Neural cell (in vitro differentiated cells): ENCODE data around the gene MT4. TPM values are rescaled to one million over a fixed set of nuclear protein-coding genes. Genes with fewer than 3 reads are reported as not detected.

Experiments used
- H2AFZ ChIP-seq: fragments of 200-600, 300-800 bp; sonication (generic), shearing (Covaris generic); 2 replicates; pipeline ENCODE4 v1.6.0; 2014; ENCODE audit warnings: low read depth, mild to moderate bottlenecking, antibody characterized with exemption, low read length, moderate library complexity
- H3F3A ChIP-seq: fragments of 200-600 bp; shearing (Covaris generic); 2 replicates; pipeline ENCODE4 v1.6.1; 2016; ENCODE audit warnings: mild to moderate bottlenecking, moderate library complexity, mixed read lengths, antibody characterized with exemption, low read length; ENCODE audit not compliant: insufficient read depth, poor library complexity, severe bottlenecking
- H3K27ac ChIP-seq: fragments of 200-600, 300-800 bp; sonication (generic), shearing (Covaris generic); 2 replicates; pipeline ENCODE4 v1.5.1; 2014; ENCODE audit warnings: mild to moderate bottlenecking, low read length, moderate library complexity
- H3K27me3 ChIP-seq: fragments of 300-800, 200-600 bp; sonication (generic), shearing (Covaris generic); 2 replicates; pipeline ENCODE4 v1.6.0; 2014; ENCODE audit warnings: mild to moderate bottlenecking, low read depth, low read length, moderate library complexity; ENCODE audit not compliant: insufficient read depth
- H3K36me3 ChIP-seq: fragments of 300-800, 200-600 bp; sonication (generic), shearing (Covaris generic); 2 replicates; pipeline ENCODE4 v1.5.1; 2014; ENCODE audit warnings: mild to moderate bottlenecking, antibody characterized with exemption, low read length, moderate library complexity; ENCODE audit not compliant: insufficient read depth
- H3K4me2 ChIP-seq: fragments of 300-800, 200-600 bp; sonication (generic), shearing (Covaris generic); 2 replicates; pipeline ENCODE4 v1.6.0; 2014; ENCODE audit warnings: mild to moderate bottlenecking, low read length
- H3K4me3 ChIP-seq: fragments of 300-800, 200-600 bp; sonication (generic), shearing (Covaris generic); 2 replicates; pipeline ENCODE4 v1.5.1; 2014; ENCODE audit warnings: mild to moderate bottlenecking, low read length, moderate library complexity
- H3K79me2 ChIP-seq: fragments of 200-600 bp; shearing (Covaris generic); replicated peaks from 2 replicates; pipeline ENCODE4 v1.6.0; 2014; ENCODE audit warnings: mild to moderate bottlenecking, low read length, moderate library complexity; ENCODE audit not compliant: insufficient read depth
- H3K9ac ChIP-seq: fragments of 300-800, 200-600 bp; sonication (generic), shearing (Covaris generic); 2 replicates; pipeline ENCODE4 v1.6.1; 2016; ENCODE audit warnings: mild to moderate bottlenecking, low read length, mixed read lengths
- H3K9me2 ChIP-seq: fragments of 200-600 bp; shearing (Covaris generic); 2 replicates; pipeline ENCODE4 v1.6.1; 2016; ENCODE audit warnings: mild to moderate bottlenecking, low read length, mixed read lengths; ENCODE audit not compliant: insufficient read depth
- H3K9me3 ChIP-seq: fragments of 200-600, 300-800 bp; sonication (generic), shearing (Covaris generic); 2 replicates; pipeline ENCODE4 v1.6.1; 2016; ENCODE audit warnings: mild to moderate bottlenecking, mixed run types, low read length, moderate library complexity, mixed read lengths
- H4K20me1 ChIP-seq: fragments of 200-600 bp; shearing (Covaris generic); 2 replicates; pipeline ENCODE4 v1.6.1; 2016; ENCODE audit warnings: mild to moderate bottlenecking, mixed run types; ENCODE audit not compliant: insufficient read depth
- CTCF ChIP-seq: fragments of 450-650 bp; IDR thresholded peaks from 2 replicates; pipeline ENCODE4 v1.5.1; 2014; ENCODE audit warnings: antibody characterized with exemption, mild to moderate bottlenecking, moderate library complexity; ENCODE audit not compliant: poor library complexity, severe bottlenecking
- EP300 ChIP-seq: fragments of 450-650 bp; conservative IDR thresholded peaks from 2 replicates; pipeline ENCODE4 v1.6.1; 2014; ENCODE audit warnings: antibody characterized with exemption, mild to moderate bottlenecking, moderate library complexity; ENCODE audit not compliant: poor library complexity, severe bottlenecking
- EZH2 ChIP-seq: fragments of 200-600, 300-800 bp; shearing (Covaris generic), sonication (generic); IDR thresholded peaks from 2 replicates; pipeline ENCODE4 v1.6.1; 2014; ENCODE audit warnings: antibody characterized with exemption, low read length, borderline replicate concordance, mild to moderate bottlenecking; ENCODE audit not compliant: insufficient read depth, poor library complexity, severe bottlenecking
- MXI1 ChIP-seq: fragments of 450-650 bp; conservative IDR thresholded peaks from 2 replicates; pipeline ENCODE4 v1.6.1; 2014; ENCODE audit warnings: antibody characterized with exemption, mild to moderate bottlenecking; ENCODE audit not compliant: poor library complexity, severe bottlenecking
- POLR2AphosphoS5 ChIP-seq: IDR thresholded peaks from 2 replicates; pipeline ENCODE4 v1.6.1; 2012
- RAD21 ChIP-seq: fragments of 450-650 bp; conservative IDR thresholded peaks from 2 replicates; pipeline ENCODE4 v1.6.1; 2014; ENCODE audit warnings: antibody characterized with exemption, mild to moderate bottlenecking, moderate library complexity
- REST ChIP-seq: IDR thresholded peaks from 2 replicates; pipeline ENCODE4 v1.6.1; 2012; ENCODE audit warnings: borderline replicate concordance
- SMC3 ChIP-seq: fragments of 450-650 bp; conservative IDR thresholded peaks from 2 replicates; pipeline ENCODE4 v1.6.1; 2014; ENCODE audit warnings: antibody characterized with exemption, mild to moderate bottlenecking, moderate library complexity; ENCODE audit not compliant: poor library complexity
- TAF1 ChIP-seq: IDR thresholded peaks from 2 replicates; pipeline ENCODE4 v1.6.1; 2012; ENCODE audit warnings: low read depth
- polyA plus RNA-seq: library from polyadenylated mRNA; depleted of rRNA; stranded (reverse); fragments of >200 nt; gene quantifications from 2 replicates; pipeline ENCODE4 v1.2.3, GENCODE V29; 2014

MT4 gene
- polyA plus RNA-seq, 1 donor from 2014 or later, result not detected

GRCh38 chr16:56601325-56601724, 36.5 kb downstream of the MT4 start:
- Histone ChIP-seq H2AFZ (no peak overlapping the region), H3K9me2 (no peaks in the 10 kb centered on the region), H3K36me3 (no peaks in the 10 kb centered on the region), H3F3A (no peaks in the 10 kb centered on the region), H4K20me1 (no peaks in the 10 kb centered on the region), H3K27me3 (peaks cover 3% of the 10 kb centered on the region), H3K4me3 (no peak overlapping the region), H3K9me3 (no peaks in the 10 kb centered on the region), H3K9ac (no peak overlapping the region), H3K4me2 (no peak overlapping the region), H3K27ac (no peak overlapping the region), H3K79me2 (no peaks in the 10 kb centered on the region)
- no peak for TF ChIP-seq TAF1
- no peak for TF ChIP-seq EZH2
- no peak for TF ChIP-seq CTCF
- no peak for TF ChIP-seq RAD21
- TF ChIP-seq REST, result no peak
- TF ChIP-seq SMC3, result no peak
- TF ChIP-seq MXI1, result no peak
- no peak for TF ChIP-seq EP300
- no peak for TF ChIP-seq POLR2AphosphoS5

GRCh38 chr16:56603589-56603988, 38.7 kb downstream of the MT4 start:
- H4K20me1 ChIP-seq, result no peaks in the 10 kb centered on the region
- no peak overlapping the region for H2AFZ ChIP-seq
- TF ChIP-seq TAF1, result no peak
- no peak for TF ChIP-seq EZH2
- no peak for TF ChIP-seq EP300
- no peak for TF ChIP-seq MXI1
- TF ChIP-seq CTCF, result peak; percentile 28
- no peak for TF ChIP-seq POLR2AphosphoS5
- TF ChIP-seq RAD21, result peak; percentile 24
- H3K4me2 ChIP-seq, result no peak overlapping the region
- H3K79me2 ChIP-seq, result no peaks in the 10 kb centered on the region
- H3F3A ChIP-seq, result no peaks in the 10 kb centered on the region
- peaks cover 20% of the 10 kb centered on the region for H3K27me3 ChIP-seq
- no peak overlapping the region for H3K27ac ChIP-seq
- no peaks in the 10 kb centered on the region for H3K36me3 ChIP-seq
- no peak overlapping the region for H3K4me3 ChIP-seq
- H3K9ac ChIP-seq, result no peak overlapping the region
- H3K9me2 ChIP-seq, result no peaks in the 10 kb centered on the region
- no peaks in the 10 kb centered on the region for H3K9me3 ChIP-seq
